AG04449 (cell line): ENCODE measurements around the gene RUFY3.
"Not testable (repeated sequence)": the region's sequence is repeated elsewhere in the genome, so short reads cannot be mapped to it uniquely, and the experiment has no call there.

Source experiments
- CTCF ChIA-PET: fragments of 350-600 bp; formaldehyde crosslinking; extraction: SDS; loops from one replicate; lab custom pipeline; 2021; ENCODE audit warnings: antibody characterized with exemption; lab: Yijun Ruan, JAX
- POLR2A ChIA-PET: fragments of 400-600, 350-600 bp; formaldehyde crosslinking; extraction: SDS; loops from one replicate; lab custom pipeline; 2020; ENCODE audit warnings: antibody characterized with exemption, inconsistent platforms; lab: Yijun Ruan, JAX
- DNase-seq: peaks from one replicate; pipeline ENCODE4 v3.0.0-alpha.2; 2010; ENCODE audit warnings: low read depth, low spot score
- H3K4me3 ChIP-seq: 2 replicates; pipeline ENCODE4 v1.5.1; 2011; ENCODE audit warnings: low read depth, mild to moderate bottlenecking, control low read depth, low read length
- TF ChIP-seq, protein P1 (sequence below): IDR thresholded peaks from one replicate; pipeline ENCODE4 v1.5.1; 2011; ENCODE audit warnings: mild to moderate bottlenecking, moderate library complexity, low read length, control low read depth, inconsistent platforms; ENCODE audit not compliant: insufficient read depth; ENCODE audit errors: missing control alignments

Gene RUFY3

DNA sequence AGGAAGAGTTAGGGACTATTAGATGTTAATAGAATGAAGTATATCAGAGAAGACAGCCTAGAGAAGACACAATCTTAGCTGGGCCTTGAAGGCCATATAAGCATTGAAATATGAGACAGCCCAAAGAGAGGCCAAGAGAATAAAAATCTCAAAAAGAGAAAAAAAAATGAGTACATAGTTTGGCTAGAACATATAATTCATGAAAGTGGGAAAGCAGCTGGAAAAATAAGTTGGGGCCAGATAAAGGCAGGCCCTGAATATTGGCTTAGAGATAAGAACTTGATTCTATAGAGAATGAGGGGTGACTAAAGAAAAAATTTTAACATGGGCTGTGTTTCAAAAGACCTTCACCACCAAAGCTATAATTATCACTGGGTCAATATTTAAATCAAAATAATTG lies 40.8 kb upstream of the RUFY3 start:
- ChIA-PET POLR2A (no interaction called here), CTCF (interaction anchor here (1.2 kb wide), 2 partner anchors 8 to 29 kb away, joined by 3 read pairs; partner anchors contain the start of gene UTP3)
- DNase-seq = no peak
- TF ChIP-seq, protein P1, sequence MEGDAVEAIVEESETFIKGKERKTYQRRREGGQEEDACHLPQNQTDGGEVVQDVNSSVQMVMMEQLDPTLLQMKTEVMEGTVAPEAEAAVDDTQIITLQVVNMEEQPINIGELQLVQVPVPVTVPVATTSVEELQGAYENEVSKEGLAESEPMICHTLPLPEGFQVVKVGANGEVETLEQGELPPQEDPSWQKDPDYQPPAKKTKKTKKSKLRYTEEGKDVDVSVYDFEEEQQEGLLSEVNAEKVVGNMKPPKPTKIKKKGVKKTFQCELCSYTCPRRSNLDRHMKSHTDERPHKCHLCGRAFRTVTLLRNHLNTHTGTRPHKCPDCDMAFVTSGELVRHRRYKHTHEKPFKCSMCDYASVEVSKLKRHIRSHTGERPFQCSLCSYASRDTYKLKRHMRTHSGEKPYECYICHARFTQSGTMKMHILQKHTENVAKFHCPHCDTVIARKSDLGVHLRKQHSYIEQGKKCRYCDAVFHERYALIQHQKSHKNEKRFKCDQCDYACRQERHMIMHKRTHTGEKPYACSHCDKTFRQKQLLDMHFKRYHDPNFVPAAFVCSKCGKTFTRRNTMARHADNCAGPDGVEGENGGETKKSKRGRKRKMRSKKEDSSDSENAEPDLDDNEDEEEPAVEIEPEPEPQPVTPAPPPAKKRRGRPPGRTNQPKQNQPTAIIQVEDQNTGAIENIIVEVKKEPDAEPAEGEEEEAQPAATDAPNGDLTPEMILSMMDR = no peak
- no peak overlapping the region for H3K4me3 ChIP-seq

- no peak overlapping the region for H3K4me3 ChIP-seq
- ChIA-PET POLR2A (no interaction called here), CTCF (interaction anchor here (1.2 kb wide), 1 partner anchor 19 kb away, joined by 3 read pairs; no protein-coding TSS in a partner anchor)
- DNase-seq = no peak
- TF ChIP-seq, protein P1 = no peak
These were observed 40.1 kb upstream of the RUFY3 start for GRCh38 chr4:70681704-70682103.

DNA sequence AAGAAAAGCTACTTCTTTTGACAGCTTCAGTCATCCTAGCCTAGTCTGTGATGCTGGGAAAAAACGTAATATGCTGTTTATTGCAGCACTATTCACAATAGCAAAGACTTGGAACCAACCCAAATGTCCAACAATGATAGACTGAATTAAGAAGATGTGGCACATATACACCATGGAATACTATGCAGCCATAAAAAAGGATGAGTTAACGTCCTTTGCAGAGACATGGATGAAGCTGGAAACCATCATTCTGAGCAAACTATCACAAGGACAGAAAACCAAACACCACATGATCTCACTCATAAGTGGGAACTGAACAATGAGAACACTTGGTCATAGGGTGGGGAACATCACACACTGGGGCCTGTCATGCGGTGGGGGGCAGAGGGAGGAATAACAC lies 39.6 kb upstream of the RUFY3 start:
- DNase-seq, POLR2A ChIA-PET, H3K4me3 ChIP-seq: not testable (repeated sequence)
- CTCF ChIA-PET = interaction anchor here (1.2 kb wide), 1 partner anchor 18 kb away, joined by 3 read pairs; no protein-coding TSS in a partner anchor

DNA sequence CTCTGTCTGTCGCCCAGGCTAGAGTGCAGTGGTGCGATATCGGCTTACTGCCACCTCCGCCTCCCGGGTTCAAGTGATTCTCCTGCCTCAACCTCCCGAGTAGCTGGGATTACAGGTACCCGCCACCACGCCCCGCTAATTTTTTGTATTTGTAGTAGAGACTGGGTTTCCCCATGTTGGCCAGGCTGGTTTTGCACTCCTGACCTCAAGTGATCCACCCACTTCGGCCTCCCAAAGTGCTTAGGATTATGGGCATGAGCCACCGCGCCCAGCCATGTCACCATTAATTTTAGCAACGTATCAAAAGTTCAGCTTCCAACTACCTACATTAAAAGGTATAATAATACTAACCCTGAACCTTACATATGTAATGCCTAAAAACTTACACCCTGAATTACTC lies 34.4 kb upstream of the RUFY3 start:
- POLR2A ChIA-PET = no interaction called here
- peak overlapping the region; percentile 98 for H3K4me3 ChIP-seq
- no peak for DNase-seq
- TF ChIP-seq, protein P1 = no peak
- CTCF ChIA-PET = interaction anchor here (0.6 to 3.3 kb wide), 28 partner anchors 8 to 495 kb away, joined by 3 to 24 read pairs (median 4); partner anchors contain the start of genes JCHAIN and MOB1B

DNA sequence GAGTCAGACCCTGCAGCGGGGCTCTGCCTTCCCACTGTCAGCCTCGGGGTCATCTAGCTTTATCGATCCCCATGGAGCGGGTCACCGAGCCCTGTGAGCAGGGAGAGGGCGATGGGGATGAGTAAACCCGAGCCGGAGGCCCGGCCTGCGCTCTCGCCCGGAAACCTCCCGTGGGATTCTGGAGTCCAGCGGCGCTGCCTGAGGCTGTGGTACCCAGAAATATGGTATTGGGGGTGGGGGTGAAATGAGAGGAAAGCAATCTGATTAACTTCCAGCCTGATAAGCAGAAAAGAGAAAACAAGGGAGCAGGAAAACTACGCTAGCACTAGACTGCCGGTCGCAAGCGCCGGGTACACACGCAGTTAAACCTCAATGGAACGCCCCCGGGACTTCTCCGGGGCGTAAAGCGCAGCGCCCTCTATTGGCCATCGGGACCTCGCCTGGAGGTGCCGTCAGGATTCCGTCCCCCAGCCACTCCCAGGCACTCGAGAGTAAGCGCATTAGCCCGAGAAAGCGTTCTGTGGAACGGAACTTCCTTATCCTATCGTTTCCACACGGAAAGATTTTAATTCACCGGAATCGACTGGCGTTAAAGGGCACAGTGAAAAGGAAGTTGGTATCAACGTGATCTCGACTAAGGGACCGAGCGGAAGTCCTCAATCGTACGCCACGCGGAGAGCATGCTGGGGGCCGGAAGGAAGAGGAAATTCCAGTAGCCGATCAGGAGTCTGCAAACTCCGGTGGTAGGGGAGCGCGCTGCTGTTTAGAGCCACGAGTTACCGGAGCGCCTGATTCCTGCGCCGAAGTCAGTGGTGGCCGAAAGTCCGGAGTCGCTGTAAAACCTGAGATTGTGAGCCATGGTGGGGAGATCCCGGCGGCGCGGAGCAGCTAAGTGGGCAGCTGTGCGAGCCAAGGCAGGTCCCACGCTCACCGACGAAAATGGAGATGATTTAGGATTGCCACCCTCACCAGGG lies 33.7 kb upstream of the RUFY3 start, which contains the start of gene UTP3:
UTP3 (plus strand) TSS at position 712 of the 974 bp plus-strand sequence; CDS start at position 858, 146 bp downstream.
- CTCF ChIA-PET = interaction anchor here (0.6 to 3.6 kb wide), 34 partner anchors 8 to 495 kb away, joined by 3 to 31 read pairs (median 4); partner anchors contain the start of genes JCHAIN, MOB1B and RUFY3
- DNase-seq = peak; percentile 97
- peak within 1 kb of the TSS; percentile 98 for H3K4me3 ChIP-seq
- POLR2A ChIA-PET = interaction anchor here (1.0 to 1.3 kb wide), 2 partner anchors 16 to 151 kb away, joined by 3 to 4 read pairs; no protein-coding TSS in a partner anchor
- TF ChIP-seq, protein P1 = peak; percentile 98

GRCh38 chr4:70688795-70689231 lies 33.0 kb upstream of the RUFY3 start:
- TF ChIP-seq, protein P1 = no peak
- H3K4me3 ChIP-seq = peak overlapping the region; percentile 98
- POLR2A ChIA-PET = interaction anchor here (1.0 to 1.3 kb wide), 2 partner anchors 15 to 150 kb away, joined by 3 to 4 read pairs; no protein-coding TSS in a partner anchor
- no peak for DNase-seq
- CTCF ChIA-PET = interaction anchor here (0.9 to 3.6 kb wide), 12 partner anchors 8 to 865 kb away, joined by 3 to 31 read pairs (median 4); partner anchors contain the start of gene RUFY3
